GM20431 (cell line): ENCODE measurements around the gene IMPDH1.

ENCODE experiments used
- in situ Hi-C: fragments of 300-500 bp; cut with MseI, MboI; formaldehyde crosslinking; loops from one replicate; pipeline ENCODE4 v1.15.0; 2020; ENCODE audit warnings: low sequenced_read_pairs; ENCODE audit not compliant: unreplicated experiment

The IMPDH1 gene

DNA sequence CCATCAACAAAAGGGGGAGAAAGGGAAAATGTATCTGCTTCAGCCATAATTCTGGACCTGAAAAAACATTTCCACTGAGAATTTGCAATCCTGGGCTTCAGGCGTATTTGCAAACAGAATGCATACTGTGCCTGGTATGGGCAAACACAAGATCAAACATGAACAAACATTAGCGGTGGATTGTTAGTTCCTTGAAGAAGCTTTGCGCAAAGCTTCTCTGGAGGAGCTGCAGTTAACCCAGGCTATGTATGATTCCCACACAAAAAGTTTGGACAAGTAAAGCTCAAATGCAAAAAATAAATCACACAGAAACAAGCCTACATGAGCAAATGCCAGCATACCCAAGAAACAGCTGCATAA lies 25.5 kb upstream of the IMPDH1 start:
- in situ Hi-C loops, result no loop called here

GRCh38 chr7:128434413-128435326 lies 24.9 kb upstream of the IMPDH1 start:
- in situ Hi-C loops, result no loop called here

GRCh38 chr7:128431754-128432153 lies 22.0 kb upstream of the IMPDH1 start:
- in situ Hi-C loops, result no loop called here

- in situ Hi-C loops, result no loop called here
Measured at GRCh38 chr7:128431221-128431620, 21.4 kb upstream of the IMPDH1 start.

DNA sequence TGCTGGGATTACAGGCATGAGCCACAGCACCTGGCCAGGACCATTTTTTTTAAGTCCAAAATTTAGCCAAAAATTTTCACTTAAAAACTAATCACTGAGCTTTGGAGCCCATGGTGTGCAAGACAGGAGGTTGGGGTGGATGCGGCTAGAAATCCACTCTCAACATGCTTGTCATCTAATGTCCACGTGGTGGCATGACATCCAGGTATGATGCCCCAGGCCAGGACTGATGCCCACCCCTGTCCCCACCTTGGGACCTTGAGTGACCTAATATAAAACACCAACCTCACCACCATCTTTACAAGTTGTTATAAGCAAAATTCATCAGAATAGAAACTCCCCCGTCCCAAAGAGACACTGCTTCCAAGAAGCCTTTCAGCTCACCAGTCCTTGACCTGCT lies 20.4 kb upstream of the IMPDH1 start:
- in situ Hi-C loops, result no loop called here

GRCh38 chr7:128427289-128427891 lies 17.6 kb upstream of the IMPDH1 start:
- in situ Hi-C loops, result no loop called here

DNA sequence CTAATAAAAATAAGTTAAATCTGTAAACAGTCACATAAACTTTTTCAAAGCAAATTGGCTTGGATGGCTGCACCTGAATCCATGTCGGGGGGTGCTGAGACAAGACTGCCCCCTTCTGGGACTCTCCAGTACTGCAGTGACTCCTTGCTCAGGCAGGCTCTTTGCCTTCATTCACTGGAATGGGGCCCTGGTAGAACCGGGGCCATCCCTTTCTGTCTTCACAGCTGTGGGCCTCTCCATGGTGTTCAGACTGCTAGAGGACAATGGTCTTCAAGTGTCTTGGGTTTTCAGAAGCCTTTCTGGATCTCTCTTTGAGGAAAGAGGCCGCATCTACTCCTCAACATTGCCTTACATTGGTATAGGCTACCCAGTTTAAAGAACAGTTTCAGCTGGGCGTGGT lies 16.1 kb upstream of the IMPDH1 start:
- in situ Hi-C loops, result no loop called here

- in situ Hi-C loops, result no loop called here
Measured at GRCh38 chr7:128424686-128425275, 15.0 kb upstream of the IMPDH1 start.

- in situ Hi-C loops, result no loop called here
Measured at GRCh38 chr7:128422842-128423241, 13.1 kb upstream of the IMPDH1 start.

GRCh38 chr7:128422037-128422436 lies 12.3 kb upstream of the IMPDH1 start:
- in situ Hi-C loops, result no loop called here

GRCh38 chr7:128421384-128421783 lies 11.6 kb upstream of the IMPDH1 start:
- in situ Hi-C loops, result no loop called here

- in situ Hi-C loops, result no loop called here
Measured at GRCh38 chr7:128420773-128421172, 11.0 kb upstream of the IMPDH1 start.

DNA sequence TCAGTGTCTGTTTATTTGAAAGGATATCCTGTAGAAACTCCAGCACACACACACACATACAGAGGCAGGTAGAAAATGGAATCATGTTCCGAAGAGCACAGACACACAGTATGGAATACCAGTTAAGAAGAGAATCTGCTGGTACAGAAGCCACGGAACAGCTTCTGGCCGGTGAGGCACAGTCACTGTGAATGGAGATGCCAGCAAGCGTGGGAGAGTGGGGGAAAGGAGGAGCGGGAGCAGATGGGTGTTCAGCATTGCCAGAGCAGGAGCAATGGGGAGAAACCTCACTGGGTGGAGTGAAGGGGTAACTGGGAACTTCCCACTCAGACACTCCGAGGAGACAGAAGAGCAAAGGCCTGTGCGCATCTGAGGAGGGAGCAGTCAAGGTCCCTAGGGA lies 9.5 kb upstream of the IMPDH1 start:
- in situ Hi-C loops, result no loop called here

- in situ Hi-C loops, result no loop called here
Measured at GRCh38 chr7:128417071-128417470, 7.3 kb upstream of the IMPDH1 start.

DNA sequence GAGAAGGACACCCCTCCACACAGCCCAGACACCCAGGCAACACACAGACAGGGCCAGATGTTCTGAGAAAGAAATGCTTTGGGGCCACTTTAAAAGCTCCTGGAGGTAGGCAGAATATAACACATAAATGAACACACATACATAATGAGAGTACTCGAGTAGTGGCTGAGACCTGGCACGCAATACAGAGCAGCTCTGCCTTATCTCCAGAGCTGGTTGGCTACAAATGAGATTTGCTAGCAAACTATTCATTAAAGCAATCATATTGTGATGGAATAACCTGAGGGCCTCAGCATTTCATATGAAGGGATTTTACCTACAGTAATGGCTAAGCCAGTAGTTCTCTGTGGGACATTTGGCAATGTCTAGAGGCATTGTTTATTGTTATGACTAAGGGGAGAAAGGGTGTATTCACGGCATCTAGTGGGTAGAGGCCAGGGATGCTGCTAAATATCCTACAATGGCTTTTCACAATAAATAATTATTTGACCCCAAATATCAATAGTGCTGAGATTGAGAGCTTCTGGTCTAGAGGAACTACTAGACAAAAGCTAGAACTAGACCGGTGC lies 5.5 kb upstream of the IMPDH1 start:
- in situ Hi-C loops, result no loop called here

- in situ Hi-C loops, result no loop called here
Measured at GRCh38 chr7:128410451-128410753, 620 bp upstream of the IMPDH1 start.

DNA sequence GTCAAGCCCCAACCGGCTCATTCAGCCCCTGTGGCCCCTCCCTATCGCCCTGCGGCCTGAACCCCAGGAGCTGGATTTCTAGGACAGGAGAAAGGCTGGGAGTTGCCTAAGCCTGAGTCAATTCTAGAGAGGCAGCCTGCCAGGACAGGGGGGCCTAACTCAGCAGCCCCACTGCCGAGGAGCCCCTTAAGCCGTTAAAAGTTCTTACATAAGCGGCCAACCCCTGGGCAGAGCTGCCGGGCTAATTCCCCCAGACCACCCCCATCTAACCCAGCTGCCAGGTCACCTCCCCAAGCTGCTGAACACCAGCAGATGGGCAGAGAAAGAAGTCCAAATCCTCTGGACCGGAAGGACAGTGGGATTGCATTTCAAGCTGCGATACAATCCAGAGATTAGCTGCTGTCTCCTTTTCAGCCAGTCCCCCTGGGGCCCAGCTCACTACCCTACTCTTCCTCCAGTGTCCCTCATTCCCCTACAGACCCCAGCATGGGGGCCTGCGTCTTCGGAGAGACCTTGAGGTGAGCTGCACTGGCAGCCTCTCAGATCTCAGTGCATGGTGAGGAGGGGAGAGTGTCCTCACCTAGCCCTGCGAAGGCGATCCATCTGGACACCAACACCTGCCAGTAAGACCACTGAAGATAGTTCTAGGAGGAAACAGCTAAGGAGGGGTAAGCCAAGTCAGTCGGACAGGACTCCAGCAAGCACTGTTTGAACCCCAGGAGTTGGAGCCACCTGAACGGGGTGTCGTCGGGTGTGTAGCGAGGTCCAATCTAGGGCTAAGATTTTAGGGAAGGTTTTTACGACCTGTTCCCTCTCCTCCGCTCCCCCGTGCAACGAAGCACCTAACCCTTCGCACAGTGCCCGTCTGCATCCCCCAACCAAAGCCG lies 830 bp downstream of the IMPDH1 start:
- in situ Hi-C loops, result no loop called here

GRCh38 chr7:128407751-128408708 lies 1.8 kb downstream of the IMPDH1 start:
- in situ Hi-C loops, result no loop called here

- in situ Hi-C loops, result no loop called here
Measured at GRCh38 chr7:128407233-128407589, 2.6 kb downstream of the IMPDH1 start.
